K562 (cell line): Measurements from ENCODE around the gene ZBTB48. TPM values are rescaled to one million over a fixed set of nuclear protein-coding genes. Genes with fewer than 3 reads are reported as not detected.

Experiments used
- BRD4 ChIP-seq: fragments of 200-600 bp; sonication (generic); IDR thresholded peaks from 2 replicates; pipeline ENCODE4 v1.6.1; 2017; ENCODE audit warnings: inconsistent platforms
- CBX5 ChIP-seq: IDR thresholded peaks from 2 replicates; pipeline ENCODE4 v1.6.1; 2014; ENCODE audit warnings: low read depth, borderline replicate concordance
- ELK3 ChIP-seq: fragments of 450-650 bp; formaldehyde crosslinking; IDR thresholded peaks from 2 replicates; pipeline ENCODE4 v1.4.0; 2020; ENCODE audit warnings: mild to moderate bottlenecking
- JUND ChIP-seq, 2 experiments: IDR thresholded peaks; 2 replicates in 1 of 2; 3 replicates in 1 of 2; pipeline ENCODE4 v1.6.1; 2011; ENCODE audit warnings: borderline replicate concordance in 2 of 2, low read depth in 2 of 2, low read length in 2 of 2, improper control_type of control experiment in 1 of 2, missing biosample characterization in 1 of 2, missing genetic modification characterization in 1 of 2, missing genetic modification reagents in 1 of 2
- KDM5B ChIP-seq: fragments of 200-600 bp; sonication (generic); IDR thresholded peaks from 2 replicates; pipeline ENCODE4 v1.6.1; 2012; ENCODE audit warnings: low read depth, mild to moderate bottlenecking, moderate library complexity, low read length, control low read depth, inconsistent platforms; ENCODE audit not compliant: insufficient replicate concordance
- KHSRP ChIP-seq: fragments of 450-650 bp; IDR thresholded peaks from 2 replicates; pipeline ENCODE4 v1.6.1; 2017
- NFE2L1 ChIP-seq: fragments of 450-650 bp; IDR thresholded peaks from 2 replicates; pipeline ENCODE4 v1.6.1; 2016; ENCODE audit warnings: missing genetic modification characterization, low read depth, mild to moderate bottlenecking, missing compliant biosample characterization, moderate library complexity, borderline replicate concordance
- POLR2AphosphoS5 ChIP-seq: IDR thresholded peaks from 2 replicates; pipeline ENCODE4 v1.6.1; 2011; ENCODE audit warnings: mild to moderate bottlenecking, low read depth, low read length, moderate library complexity; ENCODE audit not compliant: control insufficient read depth, insufficient read depth
- PPARD ChIP-seq: fragments of 250-450 bp; sonication (Bioruptor Pico); IDR thresholded peaks from 2 replicates; pipeline ENCODE4 v1.8.0; 2022; ENCODE audit warnings: inconsistent platforms, mild to moderate bottlenecking, moderate library complexity
- PREB ChIP-seq: sonication (generic); formaldehyde crosslinking; IDR thresholded peaks from 2 replicates; pipeline ENCODE4 v1.8.1; 2023; ENCODE audit warnings: mild to moderate bottlenecking, missing genetic modification reagents
- PTTG1 ChIP-seq: fragments of 450-650 bp; IDR thresholded peaks from 2 replicates; pipeline ENCODE4 v1.6.1; 2016; ENCODE audit warnings: low read depth, mild to moderate bottlenecking, missing genetic modification characterization, missing compliant biosample characterization
- ZNF444 ChIP-seq: fragments of 250-450 bp; sonication (Bioruptor Pico); IDR thresholded peaks from 2 replicates; pipeline ENCODE4 v1.4.0; 2020; ENCODE audit warnings: mild to moderate bottlenecking, moderate library complexity
- polyA plus RNA-seq, 8 experiments: library from polyadenylated mRNA; depleted of rRNA in 4 of 8; stranded (reverse) in 5 of 8; unstranded in 3 of 8; fragments of >200 nt; fragmentation: Nextera tagmentation in 2 of 8; fragmentation: Illumina TruSeq in 1 of 8; extraction: Ambion mirVana in 2 of 8; extraction: Trizol in 1 of 8; gene quantifications; 2 replicates each; pipeline versions ENCODE4 v1.2.1 to v1.2.3, GENCODE V29; 2011 to 2014; ENCODE audit warnings: inconsistent platforms in 1 of 8, missing spikeins in 1 of 8
- total RNA-seq, 7 experiments: library from RNA; depleted of rRNA in 6 of 7; stranded (reverse); fragments of >200 nt in 6 of 7; fragmentation: Illumina TruSeq in 2 of 7; extraction: Trizol in 2 of 7; gene quantifications; 2 replicates each; pipeline versions ENCODE4 v1.2.1 to v1.2.3, GENCODE V29; 2011 to 2021; ENCODE audit warnings: low replicate concordance in 1 of 7
- TF ChIP-seq, protein P1 (sequence below): fragments of 200-800 bp; sonication (Bioruptor generic); IDR thresholded peaks from 2 replicates; pipeline ENCODE4 v1.6.1; 2016; ENCODE audit warnings: missing genetic modification characterization, missing compliant biosample characterization
- TF ChIP-seq, protein P2 (sequence below): fragments of 450-650 bp; IDR thresholded peaks from one replicate; pipeline ENCODE4 v1.6.1; 2018; ENCODE audit warnings: mild to moderate bottlenecking, moderate library complexity; ENCODE audit not compliant: partially characterized antibody
- TF ChIP-seq, protein P3 (sequence below): fragments of 200-800 bp; sonication (Bioruptor generic); IDR thresholded peaks from 2 replicates; pipeline ENCODE4 v1.6.1; 2017; ENCODE audit warnings: missing genetic modification characterization, missing compliant biosample characterization

Gene ZBTB48
- total and polyA plus RNA-seq, 9 of the 15 experiments (the other 6 are each of a cell fraction or from before 2014, with no cell fraction given), result 1.9 to 66.9 (median 29.5) TPM

- TF ChIP-seq BRD4 (no peak), JUND (IDR thresholded peaks at IDR 0.05; ENCODE audit: borderline replicate concordance, low read depth, low read length) (no peak; the same call in 1 of the 2 replicates), JUND (tag; IDR thresholded peaks at IDR 0.05; ENCODE audit: borderline replicate concordance, low read depth, low read length) (peak; percentile 36; the same call in 2 of the 3 replicates), POLR2AphosphoS5 (peak; percentile 65; the same call in 1 of the 2 replicates), NFE2L1 (tag) (no peak), KHSRP (peak; percentile 53; the same call in 1 of the 2 replicates), PREB (no peak), ZNF444 (CRISPR knock-in tag) (no peak), KDM5B (peak; percentile 37), CBX5 (0 out of 2 replicates have a peak, but pooled peaks have one; percentile 21), ELK3 (CRISPR knock-in tag) (no peak), PTTG1 (tag) (no peak), PPARD (no peak)
- TF ChIP-seq, protein P1, sequence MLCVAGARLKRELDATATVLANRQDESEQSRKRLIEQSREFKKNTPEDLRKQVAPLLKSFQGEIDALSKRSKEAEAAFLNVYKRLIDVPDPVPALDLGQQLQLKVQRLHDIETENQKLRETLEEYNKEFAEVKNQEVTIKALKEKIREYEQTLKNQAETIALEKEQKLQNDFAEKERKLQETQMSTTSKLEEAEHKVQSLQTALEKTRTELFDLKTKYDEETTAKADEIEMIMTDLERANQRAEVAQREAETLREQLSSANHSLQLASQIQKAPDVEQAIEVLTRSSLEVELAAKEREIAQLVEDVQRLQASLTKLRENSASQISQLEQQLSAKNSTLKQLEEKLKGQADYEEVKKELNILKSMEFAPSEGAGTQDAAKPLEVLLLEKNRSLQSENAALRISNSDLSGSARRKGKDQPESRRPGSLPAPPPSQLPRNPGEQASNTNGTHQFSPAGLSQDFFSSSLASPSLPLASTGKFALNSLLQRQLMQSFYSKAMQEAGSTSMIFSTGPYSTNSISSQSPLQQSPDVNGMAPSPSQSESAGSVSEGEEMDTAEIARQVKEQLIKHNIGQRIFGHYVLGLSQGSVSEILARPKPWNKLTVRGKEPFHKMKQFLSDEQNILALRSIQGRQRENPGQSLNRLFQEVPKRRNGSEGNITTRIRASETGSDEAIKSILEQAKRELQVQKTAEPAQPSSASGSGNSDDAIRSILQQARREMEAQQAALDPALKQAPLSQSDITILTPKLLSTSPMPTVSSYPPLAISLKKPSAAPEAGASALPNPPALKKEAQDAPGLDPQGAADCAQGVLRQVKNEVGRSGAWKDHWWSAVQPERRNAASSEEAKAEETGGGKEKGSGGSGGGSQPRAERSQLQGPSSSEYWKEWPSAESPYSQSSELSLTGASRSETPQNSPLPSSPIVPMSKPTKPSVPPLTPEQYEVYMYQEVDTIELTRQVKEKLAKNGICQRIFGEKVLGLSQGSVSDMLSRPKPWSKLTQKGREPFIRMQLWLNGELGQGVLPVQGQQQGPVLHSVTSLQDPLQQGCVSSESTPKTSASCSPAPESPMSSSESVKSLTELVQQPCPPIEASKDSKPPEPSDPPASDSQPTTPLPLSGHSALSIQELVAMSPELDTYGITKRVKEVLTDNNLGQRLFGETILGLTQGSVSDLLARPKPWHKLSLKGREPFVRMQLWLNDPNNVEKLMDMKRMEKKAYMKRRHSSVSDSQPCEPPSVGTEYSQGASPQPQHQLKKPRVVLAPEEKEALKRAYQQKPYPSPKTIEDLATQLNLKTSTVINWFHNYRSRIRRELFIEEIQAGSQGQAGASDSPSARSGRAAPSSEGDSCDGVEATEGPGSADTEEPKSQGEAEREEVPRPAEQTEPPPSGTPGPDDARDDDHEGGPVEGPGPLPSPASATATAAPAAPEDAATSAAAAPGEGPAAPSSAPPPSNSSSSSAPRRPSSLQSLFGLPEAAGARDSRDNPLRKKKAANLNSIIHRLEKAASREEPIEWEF, result no peak
- TF ChIP-seq, protein P2, sequence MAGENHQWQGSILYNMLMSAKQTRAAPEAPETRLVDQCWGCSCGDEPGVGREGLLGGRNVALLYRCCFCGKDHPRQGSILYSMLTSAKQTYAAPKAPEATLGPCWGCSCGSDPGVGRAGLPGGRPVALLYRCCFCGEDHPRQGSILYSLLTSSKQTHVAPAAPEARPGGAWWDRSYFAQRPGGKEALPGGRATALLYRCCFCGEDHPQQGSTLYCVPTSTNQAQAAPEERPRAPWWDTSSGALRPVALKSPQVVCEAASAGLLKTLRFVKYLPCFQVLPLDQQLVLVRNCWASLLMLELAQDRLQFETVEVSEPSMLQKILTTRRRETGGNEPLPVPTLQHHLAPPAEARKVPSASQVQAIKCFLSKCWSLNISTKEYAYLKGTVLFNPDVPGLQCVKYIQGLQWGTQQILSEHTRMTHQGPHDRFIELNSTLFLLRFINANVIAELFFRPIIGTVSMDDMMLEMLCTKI, result no peak
- TF ChIP-seq, protein P3, sequence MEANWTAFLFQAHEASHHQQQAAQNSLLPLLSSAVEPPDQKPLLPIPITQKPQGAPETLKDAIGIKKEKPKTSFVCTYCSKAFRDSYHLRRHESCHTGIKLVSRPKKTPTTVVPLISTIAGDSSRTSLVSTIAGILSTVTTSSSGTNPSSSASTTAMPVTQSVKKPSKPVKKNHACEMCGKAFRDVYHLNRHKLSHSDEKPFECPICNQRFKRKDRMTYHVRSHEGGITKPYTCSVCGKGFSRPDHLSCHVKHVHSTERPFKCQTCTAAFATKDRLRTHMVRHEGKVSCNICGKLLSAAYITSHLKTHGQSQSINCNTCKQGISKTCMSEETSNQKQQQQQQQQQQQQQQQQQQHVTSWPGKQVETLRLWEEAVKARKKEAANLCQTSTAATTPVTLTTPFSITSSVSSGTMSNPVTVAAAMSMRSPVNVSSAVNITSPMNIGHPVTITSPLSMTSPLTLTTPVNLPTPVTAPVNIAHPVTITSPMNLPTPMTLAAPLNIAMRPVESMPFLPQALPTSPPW (CRISPR knock-in tag), result peak; percentile 84
These were observed 45.2 kb downstream of the ZBTB48 start, which contains the start of gene THAP3 (continued) for GRCh38 chr1:6624710-6625583.
